CD14-positive monocyte (primary cell): Measurements from ENCODE around the gene KIR3DL1. TPM values are rescaled to one million over a fixed set of nuclear protein-coding genes. Genes with fewer than 3 reads are reported as not detected.
"Not testable (repeated sequence)": the region's sequence is repeated elsewhere in the genome, so short reads cannot be mapped to it uniquely, and the experiment has no call there.

ENCODE experiments used
- DNase-seq, 3 donors: peaks; one replicate each; pipeline ENCODE4 v3.0.0-alpha.2; 2011 to 2022
- H2AFZ ChIP-seq: 2 replicates; pipeline ENCODE4 v1.6.0; 2012; ENCODE audit warnings: mild to moderate bottlenecking, low read depth, low read length, inconsistent platforms; ENCODE audit not compliant: insufficient read depth, poor library complexity, severe bottlenecking
- H3K27ac ChIP-seq, 2 donors: 1 replicate in 1 of 2; 2 replicates in 1 of 2; pipeline ENCODE4 v1.5.1; 2012 to 2013; ENCODE audit warnings: low read length in 2 of 2, control low read depth in 1 of 2, inconsistent platforms in 1 of 2, low read depth in 1 of 2, mild to moderate bottlenecking in 1 of 2
- H3K27me3 ChIP-seq, 2 donors: one replicate each; pipeline versions ENCODE4 v1.6.0 to v1.6.1; 2011 to 2013; ENCODE audit warnings: low read length in 2 of 2; ENCODE audit not compliant: control insufficient read depth in 2 of 2, insufficient read depth in 2 of 2
- H3K36me3 ChIP-seq, 2 donors: replicated peaks in 1 of 2; 1 replicate in 1 of 2; 2 replicates in 1 of 2; pipeline versions ENCODE4 v1.5.1 to v1.6.1; 2012 to 2013; ENCODE audit warnings: low read length in 2 of 2, control low read depth in 1 of 2, inconsistent platforms in 1 of 2, mild to moderate bottlenecking in 1 of 2; ENCODE audit not compliant: insufficient read depth in 2 of 2, control insufficient read depth in 1 of 2
- H3K4me1 ChIP-seq, 2 donors: 1 replicate in 1 of 2; 2 replicates in 1 of 2; pipeline versions ENCODE4 v1.5.1 to v1.6.1; 2012 to 2013; ENCODE audit warnings: low read length in 2 of 2, control low read depth in 1 of 2, inconsistent platforms in 1 of 2, mild to moderate bottlenecking in 1 of 2, moderate library complexity in 1 of 2; ENCODE audit not compliant: insufficient read depth in 2 of 2, control insufficient read depth in 1 of 2
- H3K4me2 ChIP-seq: replicated peaks from 2 replicates; pipeline ENCODE3; 2012; ENCODE audit warnings: low read length, moderate library complexity, mild to moderate bottlenecking; ENCODE audit not compliant: poor library complexity, severe bottlenecking; ENCODE audit errors: extremely low read depth
- H3K4me3 ChIP-seq, 3 experiments: fragments of 200-600 bp in 1 of 3; sonication (generic) in 1 of 3; replicated peaks in 1 of 3; 1 replicate in 2 of 3; 2 replicates in 1 of 3; pipeline ENCODE4 v1.5.1; 2011 to 2013; ENCODE audit warnings: low read length in 3 of 3, mild to moderate bottlenecking in 3 of 3, control low read depth in 2 of 3, low read depth in 2 of 3, inconsistent platforms in 1 of 3, moderate library complexity in 1 of 3
- H3K79me2 ChIP-seq: 2 replicates; pipeline ENCODE4 v1.6.0; 2012; ENCODE audit warnings: mild to moderate bottlenecking, control low read depth, inconsistent platforms, low read length, moderate library complexity; ENCODE audit not compliant: insufficient read depth
- H3K9ac ChIP-seq: 2 replicates; pipeline ENCODE4 v1.6.0; 2017; ENCODE audit warnings: low read length, mild to moderate bottlenecking; ENCODE audit not compliant: insufficient read depth, poor library complexity, severe bottlenecking
- H3K9me3 ChIP-seq, 2 donors: replicated peaks in 1 of 2; 1 replicate in 1 of 2; 2 replicates in 1 of 2; pipeline versions ENCODE4 v1.5.1 to v1.6.1; 2012 to 2013; ENCODE audit warnings: low read length in 2 of 2, control low read depth in 1 of 2; ENCODE audit not compliant: control insufficient read depth in 1 of 2, insufficient read depth in 1 of 2
- H4K20me1 ChIP-seq: 2 replicates; pipeline ENCODE4 v1.6.0; 2012; ENCODE audit warnings: mild to moderate bottlenecking, low read length, control low read depth, moderate library complexity; ENCODE audit not compliant: insufficient read depth
- H3K27ac Mint-ChIP-seq, 7 donors: one replicate each; pipeline ENCODE4 v1.8.0; 2020; ENCODE audit warnings: mild to moderate bottlenecking in 7 of 7, mixed read lengths in 7 of 7, moderate library complexity in 6 of 7, inconsistent platforms in 2 of 7
- H3K27me3 Mint-ChIP-seq, 3 donors: one replicate each; pipeline ENCODE4 v1.8.0; 2021 to 2022; ENCODE audit warnings: low read depth in 3 of 3, mild to moderate bottlenecking in 3 of 3, mixed read lengths in 3 of 3, moderate library complexity in 3 of 3, inconsistent platforms in 1 of 3
- H3K36me3 Mint-ChIP-seq, 2 donors: one replicate each; pipeline ENCODE4 v1.8.0; 2020; ENCODE audit warnings: mixed read lengths in 2 of 2, inconsistent platforms in 1 of 2, mild to moderate bottlenecking in 1 of 2
- H3K4me1 Mint-ChIP-seq: one replicate; pipeline ENCODE4 v1.8.0; 2020; ENCODE audit warnings: mild to moderate bottlenecking, mixed read lengths
- H3K4me3 Mint-ChIP-seq, 2 donors: one replicate each; pipeline ENCODE4 v1.8.0; 2020; ENCODE audit warnings: mild to moderate bottlenecking in 2 of 2, mixed read lengths in 2 of 2, moderate library complexity in 1 of 2
- H3K9me3 Mint-ChIP-seq, 7 donors: one replicate each; pipeline ENCODE4 v1.8.0; 2020 to 2022; ENCODE audit warnings: mixed read lengths in 7 of 7, mild to moderate bottlenecking in 6 of 7, moderate library complexity in 6 of 7, inconsistent platforms in 2 of 7
- WGBS: methylation state at CpG from one replicate; pipeline ENCODE4 v1.1.5; 2013; ENCODE audit warnings: missing lambda C conversion rate; ENCODE audit not compliant: insufficient coverage; 5-methylcytosine and 5-hydroxymethylcytosine counted together
- intact Hi-C, 2 donors: fragments of 100-400 bp; cut with micrococcal nuclease; formaldehyde crosslinking; loops; one replicate each; pipeline versions ENCODE4 v1.15.0 to v1.15.1; 2023
- polyA plus RNA-seq, 3 donors: library from polyadenylated mRNA; depleted of rRNA in 1 of 3; unstranded in 2 of 3; stranded (reverse) in 1 of 3; fragments of 300-500 nt in 2 of 3; fragments of >200 nt in 1 of 3; fragmentation: Illumina TruSeq in 2 of 3; gene quantifications; 1 replicate in 2 of 3; 2 replicates in 1 of 3; pipeline ENCODE4 v1.2.3, GENCODE V29; 2012 to 2021
- TF ChIP-seq, protein P1 (sequence below): fragments of 200-600 bp; IDR thresholded peaks from one replicate; pipeline ENCODE4 v1.8.0; 2022; ENCODE audit warnings: antibody characterized with exemption, mild to moderate bottlenecking

KIR3DL1 gene
- polyA plus RNA-seq, 3 donors, result 0.15 TPM; not detected in 2

DNA sequence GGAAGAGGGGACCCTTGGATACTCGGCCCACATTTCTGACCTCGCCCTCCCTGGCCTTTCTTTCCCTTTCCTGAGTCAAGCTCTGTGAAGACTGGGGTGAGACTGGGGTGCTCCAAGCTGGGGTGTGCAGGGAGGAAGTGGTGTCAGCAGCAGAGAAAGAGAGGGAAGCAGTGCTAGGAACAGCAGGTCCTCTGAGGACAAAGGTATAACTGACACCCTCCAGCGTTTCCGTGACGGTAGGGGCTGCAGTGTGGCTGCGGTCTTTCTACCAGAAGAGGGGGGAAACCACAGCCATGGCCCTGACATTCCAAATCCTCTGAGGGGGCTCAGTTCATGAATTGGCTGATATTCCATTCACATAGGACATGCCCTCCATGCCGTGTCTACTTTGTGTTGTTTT lies 35.1 kb downstream of the KIR3DL1 start:
- WGBS, result 19% methylated on average over 6 of the region's 7 CpGs
- no peaks in the 10 kb centered on the region for H3K9me3 ChIP-seq
- intact Hi-C loops, result no loop called here
- no peaks in the 10 kb centered on the region for H3K79me2 ChIP-seq
- H3K4me3 Mint-ChIP-seq, result no peak overlapping the region
- no peak overlapping the region for H3K27ac ChIP-seq
- H4K20me1 ChIP-seq, result no peaks in the 10 kb centered on the region
- H3K4me1 Mint-ChIP-seq, result peaks cover 32% of the 10 kb centered on the region
- H3K36me3 Mint-ChIP-seq, result no peaks in the 10 kb centered on the region
- peak overlapping the region in 1 of 7 donors; percentile 66 for H3K27ac Mint-ChIP-seq
- TF ChIP-seq, protein P1, sequence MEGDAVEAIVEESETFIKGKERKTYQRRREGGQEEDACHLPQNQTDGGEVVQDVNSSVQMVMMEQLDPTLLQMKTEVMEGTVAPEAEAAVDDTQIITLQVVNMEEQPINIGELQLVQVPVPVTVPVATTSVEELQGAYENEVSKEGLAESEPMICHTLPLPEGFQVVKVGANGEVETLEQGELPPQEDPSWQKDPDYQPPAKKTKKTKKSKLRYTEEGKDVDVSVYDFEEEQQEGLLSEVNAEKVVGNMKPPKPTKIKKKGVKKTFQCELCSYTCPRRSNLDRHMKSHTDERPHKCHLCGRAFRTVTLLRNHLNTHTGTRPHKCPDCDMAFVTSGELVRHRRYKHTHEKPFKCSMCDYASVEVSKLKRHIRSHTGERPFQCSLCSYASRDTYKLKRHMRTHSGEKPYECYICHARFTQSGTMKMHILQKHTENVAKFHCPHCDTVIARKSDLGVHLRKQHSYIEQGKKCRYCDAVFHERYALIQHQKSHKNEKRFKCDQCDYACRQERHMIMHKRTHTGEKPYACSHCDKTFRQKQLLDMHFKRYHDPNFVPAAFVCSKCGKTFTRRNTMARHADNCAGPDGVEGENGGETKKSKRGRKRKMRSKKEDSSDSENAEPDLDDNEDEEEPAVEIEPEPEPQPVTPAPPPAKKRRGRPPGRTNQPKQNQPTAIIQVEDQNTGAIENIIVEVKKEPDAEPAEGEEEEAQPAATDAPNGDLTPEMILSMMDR, result no peak
- DNase-seq, result peak in 2 of 3 donors; percentile 20 to 44
- peaks cover 19% of the 10 kb centered on the region in 2 donors for H3K4me1 ChIP-seq
- H3K36me3 ChIP-seq, result no peaks in the 10 kb centered on the region
- no peak overlapping the region for H2AFZ ChIP-seq
- peaks cover 0 to 2% of the 10 kb centered on the region in 2 donors for H3K27me3 ChIP-seq
- H3K9ac ChIP-seq, result no peak overlapping the region
- H3K4me2 ChIP-seq, result no peak overlapping the region
- H3K9me3 Mint-ChIP-seq, result peaks cover 2 to 8% (median 3%) of the 10 kb centered on the region in 7 donors
- H3K4me3 ChIP-seq, result no peak overlapping the region
- peaks cover 7 to 24% (median 23%) of the 10 kb centered on the region in 3 donors for H3K27me3 Mint-ChIP-seq

DNA sequence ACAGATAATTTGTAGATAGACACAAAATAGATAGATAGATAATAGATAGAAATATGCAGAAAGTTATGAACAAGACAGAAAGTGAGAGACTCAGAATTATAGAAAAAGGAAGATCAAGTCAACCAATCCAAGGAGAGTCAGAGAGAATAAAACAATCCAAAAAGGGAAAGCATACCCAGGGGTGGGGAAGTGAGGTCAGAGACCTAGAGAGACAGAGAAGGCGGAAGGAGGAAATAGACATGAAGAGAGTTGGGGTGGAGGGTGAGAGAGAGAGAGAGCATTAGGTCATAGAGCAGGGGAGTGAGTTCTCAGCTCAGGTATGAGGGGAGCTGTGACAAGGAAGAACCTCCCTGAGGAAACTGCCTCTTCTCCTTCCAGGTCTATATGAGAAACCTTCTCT lies 39.0 kb downstream of the KIR3DL1 start:
- H3K36me3 Mint-ChIP-seq, H3K36me3 ChIP-seq, intact Hi-C loops, H3K9me3 Mint-ChIP-seq, H3K79me2 ChIP-seq, H2AFZ ChIP-seq, H3K9me3 ChIP-seq, H3K4me3 Mint-ChIP-seq, H3K4me3 ChIP-seq, H3K4me2 ChIP-seq, H3K27me3 ChIP-seq, H4K20me1 ChIP-seq, H3K9ac ChIP-seq: not testable (repeated sequence)
- WGBS, result 0% methylated on average over 1 of the region's 1 CpG
- H3K27me3 Mint-ChIP-seq, result peaks cover 6 to 26% (median 15%) of the 10 kb centered on the region in 3 donors
- H3K27ac ChIP-seq, result peak overlapping the region in 1 of 2 donors; percentile 41
- H3K4me1 Mint-ChIP-seq, result peaks cover 42% of the 10 kb centered on the region
- DNase-seq, result peak; percentile 53 to 84 (median 74)
- peak overlapping the region; percentile 25 to 76 (median 51) for H3K27ac Mint-ChIP-seq
- H3K4me1 ChIP-seq, result peaks cover 34 to 36% of the 10 kb centered on the region in 2 donors

DNA sequence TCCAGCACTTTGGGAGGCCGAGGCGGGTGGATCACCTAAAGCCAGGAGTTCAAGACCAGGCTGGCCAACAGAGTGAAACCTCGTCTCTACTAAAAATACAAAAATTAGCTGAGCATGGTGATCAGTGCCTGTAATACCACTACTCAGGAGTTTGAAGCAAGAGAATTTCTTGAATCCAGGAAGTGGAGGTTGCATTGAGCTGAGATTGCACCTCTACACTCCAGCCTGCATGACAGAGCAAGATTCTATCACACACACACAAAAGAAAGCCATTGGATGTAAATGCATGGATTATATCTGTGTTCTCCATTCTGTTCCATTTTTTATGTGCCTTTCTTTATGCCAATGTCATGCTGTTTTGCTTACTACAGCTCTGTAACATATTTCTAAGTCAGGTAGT lies 42.2 kb downstream of the KIR3DL1 start:
- not testable (repeated sequence) for H3K9ac ChIP-seq, H3K9me3 Mint-ChIP-seq, H3K27me3 ChIP-seq, H3K4me3 ChIP-seq, H3K4me2 ChIP-seq, H4K20me1 ChIP-seq, H3K36me3 Mint-ChIP-seq, H2AFZ ChIP-seq, H3K79me2 ChIP-seq, H3K36me3 ChIP-seq, H3K9me3 ChIP-seq, H3K4me3 Mint-ChIP-seq
- H3K4me1 Mint-ChIP-seq, result peaks cover 42% of the 10 kb centered on the region
- no CpG with 5 or more reads among the region's 3 CpGs for WGBS
- DNase-seq, result peak in 2 of 3 donors; percentile 60 to 68
- peaks cover 14 to 19% (median 18%) of the 10 kb centered on the region in 3 donors for H3K27me3 Mint-ChIP-seq
- H3K27ac Mint-ChIP-seq, result peak overlapping the region in 2 of 7 donors; percentile 74 to 96
- intact Hi-C loops, result loop anchor here in 1 of 2 donors (2.0 kb wide), 1 partner anchor 16 kb away; the partner anchor contains the start of gene FCAR
- peaks cover 27% of the 10 kb centered on the region in 2 donors for H3K4me1 ChIP-seq
- H3K27ac ChIP-seq, result peak overlapping the region in 1 of 2 donors; percentile 91

- H2AFZ ChIP-seq, H3K36me3 Mint-ChIP-seq, H3K9me3 Mint-ChIP-seq, H4K20me1 ChIP-seq, H3K4me2 ChIP-seq, H3K36me3 ChIP-seq, H3K27me3 ChIP-seq, H3K79me2 ChIP-seq, H3K4me3 ChIP-seq, H3K9me3 ChIP-seq: not testable (repeated sequence)
- H3K27ac ChIP-seq, result peak overlapping the region; percentile 68 to 91
- Mint-ChIP-seq H3K27ac (peak overlapping the region; percentile 80 to 97 (median 93)), H3K27me3 (peaks cover 8 to 19% (median 12%) of the 10 kb centered on the region in 3 donors), H3K4me3 (peak overlapping the region in 1 of 2 donors; percentile 58), H3K4me1 (peaks cover 42% of the 10 kb centered on the region)
- H3K4me1 ChIP-seq, result peaks cover 27% of the 10 kb centered on the region in 2 donors
- peak; percentile 89 to 98 (median 95) for DNase-seq
- intact Hi-C loops, result loop anchor here in 1 of 2 donors (2.0 kb wide), 1 partner anchor 15 kb away; the partner anchor contains the start of gene FCAR
- peak overlapping the region; percentile 40 for H3K9ac ChIP-seq
- WGBS, result 25% methylated on average over 2 of the region's 7 CpGs
Observed at GRCh38 chr19:54859421-54859820, 43.2 kb downstream of the KIR3DL1 start.
